ENCODE measurements around the gene MLLT1.

The MLLT1 gene

GRCh38 chr19:6210721-6211600 is 68.8 kb downstream of the MLLT1 start:
- no peak for DNase-seq (ENCODE audit: low read depth in 2 of 2)

GRCh38 chr19:6210091-6210490 is 69.7 kb downstream of the MLLT1 start:
- DNase-seq (ENCODE audit: low read depth in 2 of 2): no peak

GRCh38 chr19:6209680-6210079 is 70.1 kb downstream of the MLLT1 start:
- DNase-seq (ENCODE audit: low read depth in 2 of 2): no peak

- no peak for DNase-seq (ENCODE audit: low read depth in 2 of 2)
Measured at GRCh38 chr19:6209233-6209632, 70.5 kb downstream of the MLLT1 start.

- DNase-seq (ENCODE audit: low read depth in 2 of 2): no peak
Measured at GRCh38 chr19:6204866-6205723, 74.7 kb downstream of the MLLT1 start.

- DNase-seq (ENCODE audit: low read depth in 2 of 2): no peak
Measured at GRCh38 chr19:6204212-6204611, 75.6 kb downstream of the MLLT1 start.

GRCh38 chr19:6199240-6199994 is 80.4 kb downstream of the MLLT1 start:
- DNase-seq (ENCODE audit: low read depth in 2 of 2): peak; percentile 98 to 99

- DNase-seq (ENCODE audit: low read depth in 2 of 2): no peak
Measured at GRCh38 chr19:6198896-6199239, 80.9 kb downstream of the MLLT1 start.

- DNase-seq (ENCODE audit: low read depth in 2 of 2): no peak
Measured at GRCh38 chr19:6196361-6196760, 83.4 kb downstream of the MLLT1 start.

GRCh38 chr19:6188811-6189210 is 91.0 kb downstream of the MLLT1 start:
- no peak for DNase-seq (ENCODE audit: low read depth in 2 of 2)

- no peak for DNase-seq (ENCODE audit: low read depth in 2 of 2)
Measured at GRCh38 chr19:6187374-6187773, 92.4 kb downstream of the MLLT1 start.

- no peak for DNase-seq (ENCODE audit: low read depth in 2 of 2)
Measured at GRCh38 chr19:6185835-6186834, 93.6 kb downstream of the MLLT1 start.

- no peak for DNase-seq (ENCODE audit: low read depth in 2 of 2)
Measured at GRCh38 chr19:6185093-6185834, 94.5 kb downstream of the MLLT1 start.

- DNase-seq (ENCODE audit: low read depth in 2 of 2): no peak
Measured at GRCh38 chr19:6181119-6181518, 98.7 kb downstream of the MLLT1 start.

- DNase-seq (ENCODE audit: low read depth in 2 of 2): no peak
Measured at GRCh38 chr19:6173190-6173589, 106.6 kb downstream of the MLLT1 start.

- no peak for DNase-seq (ENCODE audit: low read depth in 2 of 2)
Measured at GRCh38 chr19:6172074-6172863, 107.5 kb downstream of the MLLT1 start.

- DNase-seq (ENCODE audit: low read depth in 2 of 2): no peak
Measured at GRCh38 chr19:6167115-6167514, 112.7 kb downstream of the MLLT1 start.

- DNase-seq (ENCODE audit: low read depth in 2 of 2): no peak
Measured at GRCh38 chr19:6164906-6165531, 114.8 kb downstream of the MLLT1 start.
